Esophagus squamous epithelium (tissue), 5 donors: ENCODE results near the gene SPATS2. TPM values are rescaled to one million over a fixed set of nuclear protein-coding genes. Genes with fewer than 3 reads are reported as not detected.
A peak's percentile ranks its signal among the peaks of the same experiment; 100 is the strongest.

ENCODE experiments used
- DNase-seq: peaks from one replicate; lab custom pipeline; 2025; lab: John Stamatoyannopoulos, UW
- H3K27ac ChIP-seq, 4 donors: fragments of 200-600 bp; sonication (generic); one replicate each; pipeline ENCODE4 v1.5.1; 2016 to 2019; ENCODE audit warnings: mild to moderate bottlenecking in 1 of 4
- H3K27me3 ChIP-seq, 4 donors: fragments of 200-600 bp; sonication (generic); 1 replicate in 3 of 4; 2 replicates in 1 of 4; pipeline versions ENCODE4 v1.5.1 to v1.6.0; 2017 to 2021; ENCODE audit warnings: antibody characterized with exemption in 1 of 4
- H3K36me3 ChIP-seq, 3 donors: fragments of 200-600 bp; sonication (generic); one replicate each; pipeline ENCODE4 v1.5.1; 2016 to 2019
- H3K4me1 ChIP-seq, 3 donors: fragments of 200-600 bp; sonication (generic); one replicate each; pipeline ENCODE4 v1.5.1; 2017 to 2019
- H3K4me3 ChIP-seq, 4 donors: fragments of 200-600 bp; sonication (generic); 1 replicate in 3 of 4; 2 replicates in 1 of 4; pipeline ENCODE4 v1.5.1; 2016 to 2019; ENCODE audit warnings: mild to moderate bottlenecking in 2 of 4, moderate library complexity in 1 of 4
- H3K9me3 ChIP-seq, 3 donors: fragments of 200-600 bp; sonication (generic); one replicate each; pipeline ENCODE4 v1.5.1; 2016 to 2019
- POLR2A ChIP-seq, 4 donors: fragments of 450-650 bp; IDR thresholded peaks; one replicate each; pipeline ENCODE4 v1.6.1; 2017; ENCODE audit warnings: antibody characterized with exemption in 4 of 4, mild to moderate bottlenecking in 4 of 4, moderate library complexity in 3 of 4
- WGBS, 2 donors: methylation state at CpG; one replicate each; pipeline ENCODE4 v1.1.5; 2018; 5-methylcytosine and 5-hydroxymethylcytosine counted together
- intact Hi-C: fragments of 100-400 bp; cut with DNase I; formaldehyde crosslinking; loops from one replicate; pipeline ENCODE4 v1.15.0; 2022
- total RNA-seq, 4 donors: library from RNA; depleted of rRNA; stranded (reverse); fragments of >200 nt; gene quantifications; one replicate each; pipeline ENCODE4 v1.1.0, GENCODE V29; 2016
- TF ChIP-seq, protein P1 (sequence below), 6 experiments: fragments of 450-650 bp in 4 of 6; fragments of 200-600 bp in 2 of 6; sonication (generic) in 2 of 6; IDR thresholded peaks; one replicate each; pipeline ENCODE4 v1.5.1; 2016 to 2019; ENCODE audit warnings: antibody characterized with exemption in 6 of 6, mild to moderate bottlenecking in 4 of 6, moderate library complexity in 4 of 6
- donor health status: DM: yes; HTN: yes; CAD: no.

The SPATS2 gene
- total RNA-seq, 4 donors from 2014 or later, result 4.8 to 9.8 (median 8.5) TPM

DNA sequence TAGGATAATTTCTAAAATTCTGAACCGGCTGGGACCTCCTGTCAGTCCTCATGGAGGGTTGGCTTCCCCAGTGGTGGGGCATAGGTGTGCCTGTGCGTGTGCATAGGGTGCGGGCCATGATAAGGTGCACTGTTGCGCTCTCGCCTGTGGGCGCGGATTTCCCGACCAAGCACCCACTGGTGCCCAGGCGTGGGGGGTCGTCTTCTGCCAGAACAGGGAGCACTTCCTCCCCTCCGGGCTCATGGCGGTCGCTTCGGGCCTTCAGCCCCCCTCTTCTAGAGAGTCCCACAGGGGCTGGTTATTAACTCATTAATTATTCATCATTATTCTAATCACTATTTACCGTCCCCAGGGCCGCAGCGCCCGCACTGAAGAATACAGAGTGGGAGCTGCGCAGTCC lies 33.0 kb upstream of the SPATS2 start:
- H3K36me3 ChIP-seq, result peaks cover 0 to 6% (median 0%) of the 10 kb centered on the region in 3 donors
- H3K9me3 ChIP-seq, result no peaks in the 10 kb centered on the region
- no peak overlapping the region for H3K4me3 ChIP-seq
- H3K27ac ChIP-seq, result no peak overlapping the region
- peaks cover 9 to 35% (median 15%) of the 10 kb centered on the region in 3 donors for H3K4me1 ChIP-seq
- DNase-seq, result no peak
- H3K27me3 ChIP-seq, result peaks cover 13 to 88% (median 27%) of the 10 kb centered on the region in 4 donors
- WGBS, 2 donors, result 68 to 72% methylated on average over 16 to 19 of the region's 19 CpGs
- no peak for TF ChIP-seq POLR2A (IDR thresholded peaks at IDR 0.05)
- TF ChIP-seq, protein P1, sequence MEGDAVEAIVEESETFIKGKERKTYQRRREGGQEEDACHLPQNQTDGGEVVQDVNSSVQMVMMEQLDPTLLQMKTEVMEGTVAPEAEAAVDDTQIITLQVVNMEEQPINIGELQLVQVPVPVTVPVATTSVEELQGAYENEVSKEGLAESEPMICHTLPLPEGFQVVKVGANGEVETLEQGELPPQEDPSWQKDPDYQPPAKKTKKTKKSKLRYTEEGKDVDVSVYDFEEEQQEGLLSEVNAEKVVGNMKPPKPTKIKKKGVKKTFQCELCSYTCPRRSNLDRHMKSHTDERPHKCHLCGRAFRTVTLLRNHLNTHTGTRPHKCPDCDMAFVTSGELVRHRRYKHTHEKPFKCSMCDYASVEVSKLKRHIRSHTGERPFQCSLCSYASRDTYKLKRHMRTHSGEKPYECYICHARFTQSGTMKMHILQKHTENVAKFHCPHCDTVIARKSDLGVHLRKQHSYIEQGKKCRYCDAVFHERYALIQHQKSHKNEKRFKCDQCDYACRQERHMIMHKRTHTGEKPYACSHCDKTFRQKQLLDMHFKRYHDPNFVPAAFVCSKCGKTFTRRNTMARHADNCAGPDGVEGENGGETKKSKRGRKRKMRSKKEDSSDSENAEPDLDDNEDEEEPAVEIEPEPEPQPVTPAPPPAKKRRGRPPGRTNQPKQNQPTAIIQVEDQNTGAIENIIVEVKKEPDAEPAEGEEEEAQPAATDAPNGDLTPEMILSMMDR (IDR thresholded peaks at IDR 0.05), result no peak
- intact Hi-C loops, result no loop called here

DNA sequence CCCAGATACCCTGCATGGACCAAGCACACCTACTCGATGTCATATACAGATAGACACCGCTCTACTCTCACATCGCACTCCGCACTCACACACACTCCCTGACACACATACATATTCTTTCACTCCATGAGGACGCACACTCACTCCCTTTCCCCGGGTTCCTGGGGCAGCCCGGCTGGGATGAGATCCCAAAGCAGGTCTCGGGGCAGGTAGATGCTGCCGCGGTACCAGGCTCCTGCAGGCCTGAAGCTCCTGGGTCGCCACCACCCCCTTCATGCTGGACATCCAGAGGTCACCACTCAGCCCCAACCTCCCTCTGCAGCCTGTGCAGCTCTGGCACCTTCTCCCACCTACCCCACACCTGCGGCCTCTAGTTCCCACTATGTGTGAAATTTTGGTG lies 32.6 kb upstream of the SPATS2 start:
- WGBS, 2 donors, result 61 to 68% methylated on average over 9 to 12 of the region's 12 CpGs
- no peak for DNase-seq
- Histone ChIP-seq H3K36me3 (peaks cover 0 to 2% (median 0%) of the 10 kb centered on the region in 3 donors), H3K4me1 (peaks cover 9 to 35% (median 15%) of the 10 kb centered on the region in 3 donors), H3K4me3 (no peak overlapping the region), H3K27me3 (peaks cover 13 to 92% (median 27%) of the 10 kb centered on the region in 4 donors), H3K27ac (no peak overlapping the region), H3K9me3 (no peaks in the 10 kb centered on the region)
- intact Hi-C loops, result loop anchor here (5.0 kb wide), 1 partner anchor 42 kb away; no protein-coding TSS in a partner anchor
- no peak for TF ChIP-seq POLR2A (IDR thresholded peaks at IDR 0.05)
- TF ChIP-seq, protein P1 (IDR thresholded peaks at IDR 0.05), result no peak

DNA sequence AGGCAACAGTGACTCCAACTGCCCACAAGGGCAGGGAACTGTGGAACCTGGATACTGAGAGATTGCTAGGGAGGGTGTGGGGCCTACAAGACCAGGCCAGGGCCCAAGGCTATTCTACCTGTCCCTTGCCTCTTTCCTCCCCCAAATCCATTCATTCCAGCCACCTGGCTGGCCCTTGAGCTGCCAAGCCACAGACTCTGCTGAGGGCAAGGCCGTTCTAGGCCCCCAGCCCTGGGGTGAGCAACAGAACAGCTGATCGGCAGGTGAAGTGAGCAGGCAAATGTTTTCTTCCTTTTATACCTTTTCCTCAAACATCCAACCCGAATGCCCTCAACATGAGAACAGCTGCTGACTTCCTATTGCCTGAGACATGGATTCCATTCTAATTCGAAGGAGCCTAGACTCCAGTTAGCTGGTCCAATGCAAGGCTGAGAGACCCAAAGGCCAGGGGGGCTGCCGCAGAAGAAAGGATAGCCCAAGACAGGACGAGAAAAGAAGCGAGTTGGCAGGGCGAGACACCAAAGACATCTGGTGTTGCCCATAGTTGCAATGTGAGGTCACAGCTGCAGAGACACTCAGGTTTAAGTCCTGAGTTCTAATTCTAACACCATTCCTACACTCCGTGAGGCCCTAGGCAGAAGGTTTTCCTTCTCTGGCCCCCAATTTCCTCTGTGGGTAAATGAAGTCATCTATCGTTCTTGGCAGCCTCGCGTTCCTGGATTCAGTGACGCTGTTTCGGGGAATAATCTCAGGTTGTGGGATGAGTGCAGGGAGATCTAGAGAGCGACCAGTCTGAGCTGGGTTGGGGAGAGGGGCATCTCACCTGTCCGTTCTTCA lies 31.9 kb upstream of the SPATS2 start:
- Histone ChIP-seq H3K9me3 (no peaks in the 10 kb centered on the region), H3K4me3 (no peak overlapping the region), H3K36me3 (no peaks in the 10 kb centered on the region), H3K27me3 (peaks cover 13 to 97% (median 27%) of the 10 kb centered on the region in 4 donors), H3K27ac (no peak overlapping the region), H3K4me1 (peaks cover 9 to 35% (median 15%) of the 10 kb centered on the region in 3 donors)
- intact Hi-C loops, result loop anchor here (5.0 kb wide), 1 partner anchor 43 kb away; no protein-coding TSS in a partner anchor
- 69 to 70% methylated on average over 12 to 14 of the region's 16 CpGs for WGBS, 2 donors
- no peak for DNase-seq
- TF ChIP-seq POLR2A (IDR thresholded peaks at IDR 0.05), result no peak
- TF ChIP-seq, protein P1 (IDR thresholded peaks at IDR 0.05), result no peak

DNA sequence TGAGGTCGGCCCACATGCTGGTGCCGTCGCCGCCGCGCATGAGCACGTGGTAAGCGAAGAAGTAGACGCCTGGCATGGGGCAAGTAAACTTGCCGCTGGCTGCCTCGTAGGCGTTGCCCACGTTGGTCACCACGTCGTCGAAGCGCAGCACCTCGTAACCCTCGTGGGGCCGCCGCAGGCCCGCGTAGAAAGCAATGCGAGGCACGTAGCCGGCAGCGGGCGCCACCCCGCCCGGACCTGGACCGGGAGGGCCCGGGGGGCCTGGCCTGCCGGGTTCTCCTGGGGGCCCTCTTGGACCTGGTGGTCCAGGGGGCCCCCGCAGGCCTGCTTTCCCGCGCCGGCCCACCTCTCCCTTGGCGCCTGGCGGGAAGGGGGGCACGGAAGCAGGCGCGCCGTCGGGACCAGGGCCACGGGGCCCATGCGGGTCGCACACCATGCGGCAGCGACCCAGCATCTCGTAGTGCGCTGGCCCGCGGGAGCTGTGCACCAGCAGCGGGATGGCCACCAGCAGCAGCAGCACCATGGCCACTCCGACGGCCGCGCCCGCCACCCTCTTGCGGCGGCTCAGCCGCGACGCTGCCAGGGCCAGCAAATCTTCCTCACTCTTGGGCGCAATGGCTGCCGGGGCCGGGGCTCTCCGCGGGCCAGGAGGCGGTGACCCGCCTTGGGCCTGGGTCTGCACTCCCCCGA lies 31.2 kb upstream of the SPATS2 start:
- Histone ChIP-seq H3K27me3 (peaks cover 13 to 97% (median 27%) of the 10 kb centered on the region in 4 donors), H3K9me3 (no peaks in the 10 kb centered on the region), H3K4me1 (peaks cover 9 to 35% (median 15%) of the 10 kb centered on the region in 3 donors), H3K27ac (no peak overlapping the region), H3K36me3 (no peaks in the 10 kb centered on the region), H3K4me3 (peak overlapping the region in 2 of 4 donors; percentile 43 to 65)
- no peak for DNase-seq
- no peak for TF ChIP-seq POLR2A (IDR thresholded peaks at IDR 0.05)
- TF ChIP-seq, protein P1 (IDR thresholded peaks at IDR 0.05), result no peak
- intact Hi-C loops, result loop anchor here (5.0 kb wide), 1 partner anchor 44 kb away; no protein-coding TSS in a partner anchor
- WGBS, 2 donors, result 33% methylated on average over 17 of the region's 72 CpGs; no CpG with 5 or more reads in 1 of the 2 donors
